A549 treated with CORT108297 at 1 μM for 4 hours (cell line): ENCODE measurements around the gene SIGLEC8. TPM values are rescaled to one million over a fixed set of nuclear protein-coding genes. Genes with fewer than 3 reads are reported as not detected.

ENCODE experiments used
- total RNA-seq: library from RNA; stranded (reverse); fragments of 200-300 nt; extraction: Qiagen RNA extraction; gene quantifications from 5 replicates; pipeline ENCODE4 v1.2.3, GENCODE V29; 2022

SIGLEC8 gene
- total RNA-seq, result not detected in 5 replicates

DNA sequence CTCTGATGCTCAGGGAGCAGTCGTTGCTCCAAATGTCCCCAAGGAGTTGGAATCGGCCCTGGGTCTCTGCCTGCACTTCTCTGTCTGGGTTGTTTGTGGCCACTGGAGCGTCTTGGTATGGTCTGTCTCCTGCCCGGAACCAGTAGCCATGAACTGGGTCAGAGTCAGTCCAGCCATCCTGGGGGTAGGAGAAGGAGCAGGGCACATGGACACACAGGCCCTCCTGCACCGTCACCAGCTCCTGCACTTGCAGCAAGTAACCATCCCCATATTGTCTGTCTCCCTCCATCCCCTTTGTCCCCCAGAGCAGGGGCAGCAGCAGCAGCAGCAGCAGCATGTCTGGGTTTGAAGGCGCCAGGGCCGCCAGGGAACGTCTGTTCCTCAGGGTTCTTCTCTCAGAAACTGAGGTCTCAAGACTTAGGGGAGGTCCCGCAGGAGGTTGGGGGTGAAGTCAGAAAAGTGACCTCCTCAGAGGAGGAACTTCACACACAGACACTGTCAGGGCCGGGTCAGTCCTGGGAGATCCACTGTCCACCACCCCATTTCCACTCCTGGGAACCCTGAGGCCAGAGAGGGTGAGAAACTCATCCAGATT lies at the start of gene SIGLEC8:
Gene SIGLEC8, minus strand, starts transcription at position 404 of the 595 bp plus-strand sequence. Its CDS starts 67 bp downstream, at position 337.

DNA sequence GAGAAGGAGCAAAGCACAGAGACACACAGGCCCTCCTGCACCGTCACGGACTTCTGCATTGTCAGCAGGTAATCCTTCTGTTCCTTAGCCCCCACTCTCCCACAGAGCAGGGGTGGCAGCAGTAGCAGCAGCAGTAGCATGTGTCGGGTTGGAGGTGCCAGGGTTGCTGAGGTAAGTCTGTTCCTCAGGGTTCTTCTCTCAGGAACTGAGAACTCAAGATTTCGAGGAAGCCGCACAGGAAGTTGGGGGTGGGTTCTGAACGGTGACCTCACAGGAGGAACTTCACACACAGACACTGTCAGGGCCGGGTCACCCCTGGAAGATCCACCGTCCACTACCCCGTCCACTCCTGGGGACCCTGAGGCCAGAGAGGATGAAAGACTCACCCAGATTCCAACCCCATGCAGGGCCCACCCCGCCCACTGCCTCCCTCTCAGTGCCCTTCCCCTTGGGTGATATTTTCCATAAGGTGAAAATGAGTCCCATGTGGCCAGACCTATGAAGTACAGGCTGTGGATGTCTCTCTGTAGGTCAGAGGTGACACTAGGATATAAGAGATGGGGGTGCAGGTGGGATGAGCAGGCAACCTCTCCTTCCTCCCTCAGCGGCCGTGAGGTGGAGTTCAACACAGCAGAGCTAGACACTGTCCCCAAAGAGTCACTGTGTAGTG lies 43.5 kb upstream of the SIGLEC8 start, which contains the start of gene SIGLEC12:
Gene SIGLEC12, minus strand, starts transcription at position 207 of the 670 bp plus-strand sequence. Its CDS starts 67 bp downstream, at position 140.

DNA sequence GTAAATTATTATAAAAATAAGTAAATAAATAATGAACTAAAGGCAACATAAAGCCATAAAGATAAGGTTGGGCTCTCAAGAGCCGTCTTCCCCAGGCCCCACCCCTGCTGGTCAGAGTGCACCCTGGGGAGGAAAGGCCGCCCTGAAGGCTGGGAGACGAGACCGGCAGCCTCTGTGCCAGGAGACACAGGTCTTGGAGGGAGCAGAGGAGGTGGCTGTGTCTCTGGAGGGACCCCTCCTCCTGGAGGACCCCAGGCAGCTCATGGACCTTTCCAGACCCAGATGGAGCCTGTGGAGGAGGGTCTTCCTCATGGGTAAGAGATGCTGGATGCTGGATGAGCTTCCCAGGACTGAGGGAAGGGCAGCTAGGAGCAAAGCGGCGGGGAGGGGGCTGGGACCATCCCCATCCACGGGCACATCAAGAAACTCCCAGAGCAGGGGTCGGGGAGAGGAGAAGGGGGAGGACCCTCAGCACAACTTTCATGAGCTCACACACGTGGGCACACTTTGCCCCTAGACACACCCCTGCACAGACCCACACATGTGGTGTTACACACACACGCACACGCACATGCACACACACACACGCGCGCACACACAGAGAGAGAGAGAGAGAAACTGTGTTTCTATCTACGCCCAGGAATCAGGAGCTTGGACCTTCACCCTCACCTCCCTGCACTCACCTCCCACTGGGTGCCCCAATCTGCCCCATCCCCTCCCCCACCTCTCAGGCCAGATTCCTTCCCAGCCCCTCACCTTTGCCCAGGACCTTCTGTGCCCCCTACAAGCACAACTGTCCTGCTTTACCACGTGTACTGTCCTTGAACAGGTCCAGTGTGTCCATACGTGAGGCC lies 20.4 kb upstream of the SIGLEC8 start, which contains the start of gene CEACAM18:
Gene CEACAM18, plus strand, starts transcription at position 159 of the 854 bp plus-strand sequence.

DNA sequence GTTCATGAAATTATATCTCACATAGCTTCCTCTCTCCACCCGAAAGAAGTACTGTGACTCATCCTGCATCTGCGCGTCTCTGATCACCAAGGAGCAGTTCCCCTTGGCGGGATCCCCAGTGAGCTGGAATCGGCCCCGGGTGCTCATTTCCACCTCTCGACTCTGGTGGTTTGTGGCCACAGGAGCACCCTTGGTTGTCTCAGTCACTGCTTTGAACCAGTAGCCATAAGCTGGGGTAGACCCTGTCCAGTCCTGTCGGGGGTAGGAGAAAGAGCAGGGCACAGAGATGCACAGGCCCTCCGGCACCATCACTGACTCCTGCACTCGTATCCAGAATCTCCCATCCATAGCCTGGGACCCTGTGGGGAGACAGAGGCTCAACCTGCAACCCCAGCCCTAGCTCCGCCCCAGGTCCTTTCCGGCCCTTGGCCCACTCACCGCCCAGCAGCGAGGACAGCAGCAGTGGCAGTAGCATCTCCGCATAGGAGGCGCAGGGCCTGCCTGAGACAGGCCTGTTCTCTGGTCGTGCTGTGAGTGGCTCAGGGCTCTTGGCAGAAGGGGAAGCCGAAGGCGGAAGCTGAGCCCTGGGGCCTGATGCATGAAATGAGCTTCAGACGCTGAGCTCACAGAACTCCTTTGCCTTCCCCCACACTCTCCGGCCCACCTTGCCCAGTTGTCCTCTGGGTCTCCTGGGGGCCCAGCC lies 41.0 kb downstream of the SIGLEC8 start, which contains the start of gene SIGLEC10:
Gene SIGLEC10, minus strand, starts transcription at position 536 of the 703 bp plus-strand sequence. Its CDS starts 61 bp downstream, at position 475.

Other genes starting within 250 kb of the SIGLEC8 start
- 0.44 TPM in 1 of 5 replicates, not detected in the others for gene CD33, start 233.4 kb downstream of the SIGLEC8 start, total RNA-seq
- not detected in 5 replicates for gene SIGLECL1, start 207.4 kb downstream of the SIGLEC8 start, total RNA-seq
- gene IGLON5, start 146.8 kb downstream of the SIGLEC8 start, total RNA-seq, result 0.02 to 0.05 TPM (median 0.03 TPM) in 4 of 5 replicates, not detected in the other
- 6.8 to 12.2 TPM (median 10.4 TPM) in 5 replicates for gene VSIG10L, start 116.3 kb downstream of the SIGLEC8 start, total RNA-seq
- 221 to 254 TPM (median 236 TPM) in 5 replicates for gene ETFB, start 92.1 kb downstream of the SIGLEC8 start, total RNA-seq
- 6.1 to 12.5 TPM (median 10.5 TPM) in 5 replicates for gene CLDND2, start 89.5 kb downstream of the SIGLEC8 start, total RNA-seq
- gene NKG7, start 85.8 kb downstream of the SIGLEC8 start, total RNA-seq, result not detected in 5 replicates
- gene LIM2, start 70.5 kb downstream of the SIGLEC8 start, total RNA-seq, result not detected in 5 replicates
- gene C19orf84, start 67.9 kb downstream of the SIGLEC8 start, total RNA-seq, result not detected in 5 replicates
- gene SIGLEC10, start 40.8 kb downstream of the SIGLEC8 start, total RNA-seq, result 0.05 TPM in 1 of 5 replicates, not detected in the others
- not detected in 5 replicates for gene CEACAM18, start 20.1 kb upstream of the SIGLEC8 start, total RNA-seq
- not detected in 5 replicates for gene SIGLEC12, start 43.3 kb upstream of the SIGLEC8 start, total RNA-seq
- gene SIGLEC6, start 73.2 kb upstream of the SIGLEC8 start, total RNA-seq, result not detected in 5 replicates
- 2.8 to 5.3 TPM (median 4.4 TPM) in 5 replicates for gene ZNF175, start 112.8 kb upstream of the SIGLEC8 start, total RNA-seq
- 0.06 TPM in 1 of 5 replicates, not detected in the others for gene SIGLEC5, start 171.9 kb upstream of the SIGLEC8 start, total RNA-seq
- gene SIGLEC14, start 188.4 kb upstream of the SIGLEC8 start, total RNA-seq, result 0.03 to 0.12 TPM (median 0.05 TPM) in 3 of 5 replicates, not detected in the others
- 12.1 to 19.1 TPM (median 15.9 TPM) in 5 replicates for gene SPACA6, start 234.9 kb upstream of the SIGLEC8 start, total RNA-seq